ENCODE data around the gene VLDLR. TPM values are rescaled to one million over a fixed set of nuclear protein-coding genes. Genes with fewer than 3 reads are reported as not detected.
A peak's percentile ranks its signal among the peaks of the same experiment; 100 is the strongest.

The VLDLR gene
- total RNA-seq, 4 donors from 2014 or later, result 0.85 to 2.5 TPM; not detected in 2

- no peak for DNase-seq
- Histone ChIP-seq H3K4me3 (no peak overlapping the region), H3K27ac (no peak overlapping the region), H3K36me3 (no peaks in the 10 kb centered on the region), H3K27me3 (no peaks in the 10 kb centered on the region), H3K4me1 (no peaks in the 10 kb centered on the region), H3K9me3 (no peaks in the 10 kb centered on the region)
- TF ChIP-seq CTCF (IDR thresholded peaks at IDR 0.05) (no peak), POLR2A (IDR thresholded peaks at IDR 0.05) (no peak)
These were observed 7.8 kb upstream of the VLDLR start for GRCh38 chr9:2613730-2614271.

GRCh38 chr9:2615497-2615896 lies 6.1 kb upstream of the VLDLR start:
- Histone ChIP-seq H3K4me3 (no peak overlapping the region), H3K9me3 (no peaks in the 10 kb centered on the region), H3K27me3 (no peaks in the 10 kb centered on the region), H3K27ac (no peak overlapping the region), H3K36me3 (no peaks in the 10 kb centered on the region), H3K4me1 (no peaks in the 10 kb centered on the region)
- no peak for DNase-seq
- TF ChIP-seq CTCF (IDR thresholded peaks at IDR 0.05) (no peak), POLR2A (IDR thresholded peaks at IDR 0.05) (no peak)

GRCh38 chr9:2616692-2617377 lies 4.8 kb upstream of the VLDLR start:
- no peak overlapping the region for H3K27ac ChIP-seq
- no peak for TF ChIP-seq POLR2A (IDR thresholded peaks at IDR 0.05)
- no peak for TF ChIP-seq CTCF (IDR thresholded peaks at IDR 0.05)
- DNase-seq, result no peak
- H3K4me1 ChIP-seq, result peaks cover 0 to 10% (median 0%) of the 10 kb centered on the region in 4 donors
- H3K27me3 ChIP-seq, result peaks cover 0 to 6% of the 10 kb centered on the region in 2 donors
- no peaks in the 10 kb centered on the region for H3K36me3 ChIP-seq
- H3K4me3 ChIP-seq, result no peak overlapping the region
- no peaks in the 10 kb centered on the region for H3K9me3 ChIP-seq

GRCh38 chr9:2618289-2618688 lies 3.3 kb upstream of the VLDLR start:
- no peak for DNase-seq
- H3K36me3 ChIP-seq, result no peaks in the 10 kb centered on the region
- peaks cover 0 to 25% (median 3%) of the 10 kb centered on the region in 4 donors for H3K4me1 ChIP-seq
- no peaks in the 10 kb centered on the region for H3K9me3 ChIP-seq
- peaks cover 0 to 17% of the 10 kb centered on the region in 2 donors for H3K27me3 ChIP-seq
- no peak overlapping the region for H3K27ac ChIP-seq
- no peak overlapping the region for H3K4me3 ChIP-seq
- TF ChIP-seq CTCF (IDR thresholded peaks at IDR 0.05) (no peak), POLR2A (IDR thresholded peaks at IDR 0.05) (no peak)

- H3K4me1 ChIP-seq, result peaks cover 0 to 26% (median 3%) of the 10 kb centered on the region in 4 donors
- H3K36me3 ChIP-seq, result no peaks in the 10 kb centered on the region
- H3K4me3 ChIP-seq, result peak overlapping the region; percentile 35 to 76 (median 59)
- DNase-seq, result peak; percentile 17 to 59 (median 54)
- TF ChIP-seq CTCF (IDR thresholded peaks at IDR 0.05) (no peak), POLR2A (IDR thresholded peaks at IDR 0.05) (no peak)
- peaks cover 0 to 17% of the 10 kb centered on the region in 2 donors for H3K27me3 ChIP-seq
- peak overlapping the region in 2 of 4 donors; percentile 38 to 51 for H3K27ac ChIP-seq
- no peaks in the 10 kb centered on the region for H3K9me3 ChIP-seq
These were observed 467 bp upstream of the VLDLR start for GRCh38 chr9:2620919-2621721.

Data from Peyer's patch (tissue), 4 donors.